Anterior cingulate cortex (tissue), 58 donors: Measurements from ENCODE around the gene LBP.
A peak's percentile ranks its signal among the peaks of the same experiment; 100 is the strongest.
"Not testable (repeated sequence)": the region's sequence is repeated elsewhere in the genome, so short reads cannot be mapped to it uniquely, and the experiment has no call there.

Experiments used
- DNase-seq, 58 donors: peaks; one replicate each; lab custom pipeline; 2025; lab: John Stamatoyannopoulos, UW

Gene LBP

DNA sequence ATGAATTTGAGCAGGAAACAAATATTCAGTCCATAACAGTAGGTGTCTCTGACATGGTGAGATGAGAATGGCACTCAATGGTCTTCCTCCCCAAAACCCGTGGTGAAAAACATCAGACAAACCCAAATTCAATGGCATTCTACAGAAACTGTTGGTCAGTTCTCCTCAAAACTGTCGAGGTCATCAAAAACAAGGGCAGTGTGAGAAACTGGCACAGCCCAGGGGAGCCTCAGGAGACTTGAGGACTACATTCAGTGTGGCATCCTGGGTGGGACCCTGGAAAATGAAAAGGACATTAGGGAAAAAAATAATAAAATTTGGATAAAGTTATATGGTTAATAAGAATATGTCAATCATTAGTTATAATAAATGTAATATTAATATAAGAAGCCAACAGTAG is 40.6 kb downstream of the LBP start:
- no peak for DNase-seq

GRCh38 chr20:38387953-38388352 is 41.7 kb downstream of the LBP start:
- DNase-seq, result peak in 1 of 58 donors; percentile 3

DNA sequence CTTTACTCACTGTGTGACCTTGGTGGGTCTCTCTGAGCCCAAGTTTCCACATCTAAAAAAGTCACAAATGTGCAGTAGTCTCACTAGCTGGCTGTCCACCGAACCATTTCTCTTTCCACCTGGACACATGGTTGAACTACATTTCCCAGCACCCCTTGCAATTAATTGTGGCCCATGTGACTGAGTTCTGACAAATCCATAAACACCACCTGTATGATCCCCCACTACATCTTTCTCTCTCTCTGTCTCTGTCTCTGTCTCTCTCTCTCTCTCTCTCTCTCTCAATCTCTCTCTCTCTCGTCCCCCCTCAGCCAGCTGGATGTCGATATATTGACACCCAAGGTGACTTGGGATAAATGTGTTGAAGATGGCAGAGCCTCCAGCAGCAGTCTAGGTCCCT is 46.1 kb downstream of the LBP start:
- DNase-seq, result no peak

DNA sequence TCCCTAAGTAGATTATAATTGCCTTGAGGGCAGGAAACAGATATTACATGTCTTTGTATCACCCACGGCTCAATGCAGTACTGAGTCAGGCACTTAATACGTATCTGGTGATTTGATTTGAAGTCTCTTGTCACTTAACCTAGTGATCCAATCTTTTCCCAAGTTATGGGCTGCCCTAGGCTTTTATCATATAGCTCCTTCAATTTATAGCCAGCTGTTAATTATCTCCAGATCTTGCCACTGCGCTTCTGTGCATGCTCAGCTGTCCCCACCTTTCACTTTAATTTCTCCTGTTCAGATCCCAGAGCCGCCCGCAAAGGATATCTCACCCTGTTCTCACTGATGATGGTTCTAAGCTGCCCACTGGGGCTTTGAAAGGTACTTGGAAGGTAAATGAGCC is 47.0 kb downstream of the LBP start:
- no peak for DNase-seq

DNA sequence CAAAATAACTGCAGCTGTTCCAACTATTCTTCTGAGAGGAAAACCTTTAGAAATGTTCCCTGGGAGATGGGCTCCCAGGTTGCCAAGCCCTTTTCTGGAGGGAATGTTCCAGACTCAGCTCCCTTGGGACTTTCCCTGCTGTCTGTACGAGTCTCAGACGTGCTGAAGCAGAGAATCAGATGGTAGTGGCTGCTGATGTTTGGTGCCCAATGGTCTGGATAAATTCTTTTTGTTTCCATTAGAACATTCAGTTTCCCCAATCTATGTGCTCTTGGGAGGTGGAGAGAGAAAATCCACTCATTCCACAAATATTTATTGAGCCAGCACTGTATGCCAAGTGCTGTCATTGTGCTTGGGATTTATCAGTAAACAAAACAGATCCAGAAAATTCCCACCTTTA is 48.9 kb downstream of the LBP start:
- no peak for DNase-seq

DNA sequence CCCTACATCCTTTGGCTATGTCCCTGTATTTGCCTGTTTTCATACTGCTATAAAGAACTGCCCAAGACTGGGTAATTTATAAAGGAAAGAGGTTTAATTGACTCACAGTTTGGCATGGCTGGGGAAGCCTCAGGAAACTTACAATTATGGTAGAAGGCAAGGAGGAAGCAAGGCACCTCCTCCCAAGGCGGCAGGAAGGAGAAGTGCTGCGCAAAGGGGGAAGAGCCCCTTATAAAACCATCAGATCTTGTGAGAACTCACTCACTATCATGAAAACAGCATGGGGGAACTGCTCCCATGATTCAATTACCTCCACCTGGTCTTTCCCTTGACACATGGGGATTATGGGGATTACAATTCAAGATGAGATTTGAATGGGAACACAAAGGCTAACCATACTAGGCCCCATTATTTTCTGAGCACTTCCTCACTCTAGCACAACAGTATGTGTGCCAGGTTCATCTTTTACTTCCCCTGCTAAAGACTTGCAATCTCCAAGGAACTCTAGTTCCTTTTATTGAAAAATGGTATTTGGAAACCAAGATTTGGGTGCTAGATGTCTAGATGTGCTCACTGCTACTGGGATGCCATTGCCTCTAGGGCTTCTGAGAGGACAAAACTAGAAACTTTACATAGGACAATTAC is 49.6 kb downstream of the LBP start:
- not testable (repeated sequence) for DNase-seq

DNA sequence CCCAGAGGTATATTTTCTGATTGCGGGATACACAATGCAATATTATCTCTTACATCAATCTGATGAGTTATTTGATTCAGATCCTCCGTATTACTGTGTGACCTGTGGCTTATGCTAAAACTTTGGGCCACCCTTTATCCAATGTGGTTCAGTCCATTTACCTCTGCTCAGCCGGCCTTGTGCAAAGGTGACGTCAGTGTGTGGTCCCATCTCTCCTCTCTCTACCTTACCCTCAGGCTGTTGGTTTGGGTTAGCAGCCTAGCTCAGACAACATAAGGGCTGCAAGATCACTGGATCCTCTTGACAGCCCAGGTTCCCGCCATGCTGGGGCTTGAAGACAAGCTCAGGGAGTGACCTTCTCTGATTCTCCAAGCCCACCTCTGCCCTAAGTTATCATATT is 55.8 kb downstream of the LBP start:
- DNase-seq, result no peak

- no peak for DNase-seq
Observed at GRCh38 chr20:38402816-38403215, 56.5 kb downstream of the LBP start.

DNA sequence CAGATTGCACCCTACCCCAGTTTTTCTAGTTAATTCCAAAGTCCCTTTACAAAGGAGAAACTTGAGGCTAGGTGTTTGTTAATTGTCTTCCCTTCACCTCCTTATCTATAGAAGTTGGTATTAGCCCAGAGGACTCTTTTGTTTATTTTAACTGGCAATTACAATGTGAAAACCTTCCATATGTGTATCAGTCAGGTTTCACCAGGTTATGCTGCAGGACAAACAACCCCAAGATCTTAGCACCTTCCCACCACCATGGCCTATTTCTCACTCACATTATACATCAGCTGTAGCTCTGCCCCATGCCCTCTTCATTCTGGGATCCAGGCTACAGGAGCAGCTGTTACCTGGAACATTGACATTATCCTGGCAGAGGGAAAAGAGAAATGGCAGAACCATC is 57.7 kb downstream of the LBP start:
- no peak for DNase-seq

- no peak for DNase-seq
Observed at GRCh38 chr20:38405132-38405531, 58.9 kb downstream of the LBP start.

DNA sequence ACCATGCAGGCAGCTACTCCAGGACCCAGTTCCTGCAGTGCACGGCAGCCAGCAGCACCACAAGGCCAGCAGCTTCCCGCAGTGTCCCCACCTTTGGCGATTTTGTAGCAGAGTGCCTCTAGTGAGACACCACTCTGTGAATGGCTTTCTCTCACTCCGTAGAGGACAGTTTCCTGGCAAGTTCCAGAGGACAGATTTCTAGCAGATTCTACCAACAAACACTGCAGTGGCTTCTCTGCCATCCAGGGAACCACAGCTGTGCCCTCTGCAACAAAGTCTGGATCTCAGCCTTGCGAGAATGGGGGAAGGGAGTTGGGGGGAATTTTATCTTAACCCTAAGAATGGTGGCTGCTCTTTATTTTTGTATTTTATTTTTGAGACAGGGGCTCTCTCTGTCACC is 60.2 kb downstream of the LBP start:
- peak in 8 of 58 donors; percentile 11 to 35 (median 20) for DNase-seq

- DNase-seq, result no peak
Observed at GRCh38 chr20:38407321-38407720, 61.0 kb downstream of the LBP start.

GRCh38 chr20:38407822-38408221 is 61.5 kb downstream of the LBP start:
- not testable (repeated sequence) for DNase-seq

DNA sequence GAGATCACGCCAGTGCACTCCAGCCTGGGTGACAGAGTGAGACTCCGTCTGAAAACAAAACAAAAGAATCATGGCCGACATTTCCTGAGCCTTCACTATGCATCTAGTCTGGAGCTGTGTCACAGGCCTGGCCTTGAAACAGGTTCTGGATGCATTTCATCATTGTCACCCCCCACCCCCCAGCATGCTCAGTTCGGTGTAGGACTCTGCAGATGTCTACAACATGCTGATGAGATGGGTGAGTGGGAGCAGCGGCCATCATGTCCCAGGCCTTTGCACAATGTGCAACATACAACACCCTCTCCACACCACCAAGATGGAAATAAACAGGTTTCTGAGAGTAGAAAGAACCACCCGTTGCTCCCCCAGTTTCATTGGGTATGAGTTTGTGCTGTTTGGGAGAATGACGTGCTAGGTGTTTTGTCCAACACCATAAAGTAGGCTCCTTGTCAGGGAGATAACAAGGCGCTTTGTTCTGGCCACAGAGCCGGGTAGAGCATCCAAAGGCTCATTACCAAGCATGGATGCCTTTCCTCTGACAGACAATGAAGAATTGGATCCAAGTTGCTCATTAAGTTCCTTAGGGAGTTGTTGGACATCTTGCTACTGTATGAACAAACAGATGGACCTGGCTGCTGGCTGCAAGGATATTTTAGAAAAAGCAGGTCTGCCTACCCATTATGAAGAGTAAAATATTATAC is 66.7 kb downstream of the LBP start:
- peak in 11 of 58 donors; percentile 13 to 64 (median 29) for DNase-seq

DNA sequence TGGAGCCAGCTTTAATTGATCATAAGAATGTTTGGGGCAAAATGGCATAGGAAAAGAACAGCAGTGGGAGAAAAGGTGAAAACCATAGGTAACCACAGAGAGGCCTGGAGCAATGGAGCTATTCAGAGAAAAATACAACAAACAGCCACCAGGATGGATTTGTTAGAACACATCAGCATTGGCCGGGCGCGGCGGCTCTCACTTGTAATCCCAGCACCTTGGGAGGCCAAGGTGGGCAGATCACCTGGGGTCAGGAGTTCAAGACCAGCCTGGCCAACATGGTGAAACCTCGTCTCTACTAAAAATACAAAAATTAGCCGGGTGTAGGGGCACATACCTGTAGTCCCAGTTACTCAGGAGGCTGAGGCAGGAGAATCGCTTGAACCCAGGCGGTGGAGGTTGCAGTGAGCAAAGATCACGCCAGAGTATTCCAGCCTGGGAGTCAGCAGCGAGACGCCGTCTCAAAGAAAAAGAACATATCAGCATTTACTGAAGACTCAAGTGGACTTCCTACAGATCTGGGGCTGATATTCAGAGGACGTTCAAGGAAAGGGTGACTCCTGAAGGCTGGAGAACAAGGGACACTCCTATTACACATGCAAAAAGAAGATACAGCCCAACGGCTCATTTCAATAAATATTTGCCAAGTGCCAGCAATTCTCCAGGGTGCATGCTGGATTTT is 68.6 kb downstream of the LBP start:
- no peak for DNase-seq

- DNase-seq, result peak in 21 of 58 donors; percentile 14 to 48 (median 27)
Observed at GRCh38 chr20:38418509-38419204, 72.4 kb downstream of the LBP start.

DNA sequence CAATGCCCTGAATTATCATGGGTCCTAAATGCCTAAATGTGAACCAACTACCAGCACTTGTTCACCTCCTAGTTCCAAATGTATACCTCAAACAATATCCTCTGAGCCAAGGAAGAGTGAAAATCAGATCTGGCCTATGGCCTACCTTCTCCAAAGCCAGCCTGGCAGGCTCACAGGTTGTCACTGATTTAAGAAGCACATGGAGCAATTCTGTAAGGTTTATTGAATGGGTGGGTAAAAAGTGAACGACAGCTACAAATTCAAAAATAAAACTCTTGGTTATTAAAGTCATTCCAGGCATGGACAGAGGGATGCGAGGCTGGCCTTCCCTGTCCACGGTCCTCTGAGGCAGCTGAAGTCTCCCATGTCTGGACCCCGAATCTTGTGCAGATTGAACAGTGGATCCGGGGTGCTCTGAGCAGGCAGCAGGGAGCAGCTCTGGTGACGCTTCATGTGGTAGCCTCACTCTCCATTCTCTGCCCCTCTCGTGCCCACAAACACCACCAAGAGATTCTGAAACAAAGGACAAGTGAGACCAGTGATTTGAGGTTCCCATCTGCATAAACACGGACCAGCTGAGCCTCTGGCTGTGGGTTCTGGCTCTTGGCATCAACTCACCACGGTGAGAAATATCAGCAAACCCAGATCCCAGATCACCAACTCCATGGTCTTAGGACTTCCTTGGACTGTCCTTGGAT is 74.3 kb downstream of the LBP start:
- DNase-seq, result no peak

DNA sequence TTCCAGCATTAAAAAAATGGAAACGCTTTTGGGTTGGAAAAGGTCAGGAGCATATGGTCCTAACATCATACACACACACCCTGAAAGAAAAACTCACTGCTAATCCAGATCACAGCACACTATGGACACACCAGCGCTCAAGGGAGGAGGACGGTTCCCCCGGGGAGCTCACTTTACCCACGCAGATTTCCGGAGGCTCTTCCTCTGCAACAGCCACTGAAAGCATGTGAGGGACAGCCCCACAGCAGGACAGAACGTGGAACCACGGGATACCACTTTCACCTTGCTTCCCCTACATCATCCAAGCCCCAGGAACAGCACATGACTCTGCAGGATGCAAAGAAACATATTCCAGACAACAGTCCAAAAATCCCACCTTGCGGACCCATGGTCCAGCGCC is 75.6 kb downstream of the LBP start:
- DNase-seq, result no peak

DNA sequence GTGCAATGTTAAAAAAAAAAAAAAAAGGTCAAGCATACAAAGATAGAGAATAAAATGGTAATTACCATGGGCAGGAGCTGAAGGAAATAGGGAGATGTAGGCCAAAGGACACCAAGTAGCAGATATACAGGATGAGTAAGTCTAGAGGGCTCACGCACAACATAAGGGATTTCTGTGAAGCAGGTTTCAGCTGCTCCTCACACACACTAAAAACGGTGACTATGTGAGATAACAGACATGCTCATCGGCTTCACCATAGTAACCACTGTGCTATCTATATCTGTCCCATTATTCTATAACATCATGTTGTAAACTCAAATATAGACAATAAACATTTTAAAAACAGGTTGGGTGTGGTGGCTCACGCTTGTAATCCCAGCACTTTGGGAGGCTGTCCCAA is 77.3 kb downstream of the LBP start:
- peak in 2 of 58 donors; percentile 12 to 53 for DNase-seq

DNA sequence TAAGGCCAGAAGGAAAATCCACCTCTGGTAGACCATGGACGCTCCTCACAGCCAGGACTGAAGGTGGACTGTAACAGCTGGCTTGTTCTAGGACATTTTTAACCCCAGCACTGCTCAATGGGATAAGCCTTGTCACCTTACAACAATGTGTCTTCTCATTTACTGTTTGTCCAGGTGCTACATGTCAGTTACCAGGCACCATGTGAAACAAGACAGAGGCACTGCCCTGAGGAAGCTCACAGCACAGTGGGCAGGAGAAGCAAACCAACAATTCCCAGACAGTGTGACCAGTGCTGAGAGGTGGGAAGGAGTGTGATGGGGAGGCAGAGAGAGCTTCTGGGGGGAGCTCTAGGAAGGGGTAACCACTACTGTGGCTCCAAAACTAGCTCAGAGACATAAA is 78.1 kb downstream of the LBP start:
- DNase-seq, result no peak
